Measurements from ENCODE around the gene KRT14. TPM values are rescaled to one million over a fixed set of nuclear protein-coding genes. Genes with fewer than 3 reads are reported as not detected.

Gene KRT14
- total RNA-seq, 3 donors from 2014 or later, result 0.80 to 692 (median 388) TPM

GRCh38 chr17:41547921-41548843 is 38.5 kb downstream of the KRT14 start:
- DNase-seq (ENCODE audit: low spot score in 2 of 2), result peak; percentile 84 to 96
- H3K4me3 ChIP-seq, result peak overlapping the region; percentile 10 to 60 (median 40)
- H3K4me1 ChIP-seq, result peaks cover 12% of the 10 kb centered on the region in 2 donors
- no peaks in the 10 kb centered on the region for H3K27me3 ChIP-seq
- H3K36me3 ChIP-seq, result no peaks in the 10 kb centered on the region
- intact Hi-C loops (cut with DNase I; ENCODE audit: low total_unique reads), result loop anchor here (10.0 kb wide), 1 partner anchor 107 kb away; no protein-coding TSS in a partner anchor
- peak overlapping the region; percentile 78 to 94 for H3K27ac ChIP-seq
- TF ChIP-seq CTCF (IDR thresholded peaks at IDR 0.05) (no peak), POLR2AphosphoS5 (IDR thresholded peaks at IDR 0.05) (peak in 2 of 3 donors; percentile 10 to 66)
- no peaks in the 10 kb centered on the region for H3K9me3 ChIP-seq

GRCh38 chr17:41547378-41547841 is 39.3 kb downstream of the KRT14 start:
- H3K4me1 ChIP-seq, result peaks cover 12% of the 10 kb centered on the region in 2 donors
- no peaks in the 10 kb centered on the region for H3K36me3 ChIP-seq
- TF ChIP-seq POLR2AphosphoS5 (IDR thresholded peaks at IDR 0.05), result no peak
- TF ChIP-seq CTCF (IDR thresholded peaks at IDR 0.05), result no peak
- TF ChIP-seq POLR2A (IDR thresholded peaks at IDR 0.05), result no peak
- intact Hi-C loops (cut with DNase I; ENCODE audit: low total_unique reads), result loop anchor here (10.0 kb wide), 1 partner anchor 107 kb away; no protein-coding TSS in a partner anchor
- H3K9me3 ChIP-seq, result no peaks in the 10 kb centered on the region
- peak overlapping the region in 2 of 3 donors; percentile 40 to 60 for H3K4me3 ChIP-seq
- H3K27me3 ChIP-seq, result no peaks in the 10 kb centered on the region
- peak in 1 of 2 donors; percentile 55 for DNase-seq (ENCODE audit: low spot score in 2 of 2)
- H3K27ac ChIP-seq, result peak overlapping the region; percentile 78 to 94

GRCh38 chr17:41546819-41547218 is 39.9 kb downstream of the KRT14 start:
- peak overlapping the region; percentile 78 to 94 for H3K27ac ChIP-seq
- H3K27me3 ChIP-seq, result no peaks in the 10 kb centered on the region
- intact Hi-C loops (cut with DNase I; ENCODE audit: low total_unique reads), result loop anchor here (10.0 kb wide), 1 partner anchor 108 kb away; no protein-coding TSS in a partner anchor
- no peaks in the 10 kb centered on the region for H3K9me3 ChIP-seq
- TF ChIP-seq POLR2AphosphoS5 (IDR thresholded peaks at IDR 0.05), result no peak
- no peak for TF ChIP-seq POLR2A (IDR thresholded peaks at IDR 0.05)
- no peak for TF ChIP-seq CTCF (IDR thresholded peaks at IDR 0.05)
- H3K36me3 ChIP-seq, result no peaks in the 10 kb centered on the region
- peaks cover 12% of the 10 kb centered on the region in 2 donors for H3K4me1 ChIP-seq
- no peak overlapping the region for H3K4me3 ChIP-seq
- no peak for DNase-seq (ENCODE audit: low spot score in 2 of 2)

- peaks cover 12% of the 10 kb centered on the region in 2 donors for H3K4me1 ChIP-seq
- intact Hi-C loops (cut with DNase I; ENCODE audit: low total_unique reads), result loop anchor here (10.0 kb wide), 1 partner anchor 109 kb away; no protein-coding TSS in a partner anchor
- no peaks in the 10 kb centered on the region for H3K27me3 ChIP-seq
Observed at GRCh38 chr17:41545829-41546410, 40.8 kb downstream of the KRT14 start.

GRCh38 chr17:41544935-41545334 is 41.8 kb downstream of the KRT14 start:
- Histone ChIP-seq H3K4me1 (peaks cover 12% of the 10 kb centered on the region in 2 donors), H3K36me3 (no peaks in the 10 kb centered on the region), H3K9me3 (no peaks in the 10 kb centered on the region), H3K27me3 (no peaks in the 10 kb centered on the region), H3K4me3 (no peak overlapping the region), H3K27ac (no peak overlapping the region)
- TF ChIP-seq POLR2AphosphoS5 (IDR thresholded peaks at IDR 0.05), result no peak
- no peak for TF ChIP-seq POLR2A (IDR thresholded peaks at IDR 0.05)
- no peak for TF ChIP-seq CTCF (IDR thresholded peaks at IDR 0.05)
- no peak for DNase-seq (ENCODE audit: low spot score in 2 of 2)
- intact Hi-C loops (cut with DNase I; ENCODE audit: low total_unique reads), result loop anchor here (10.0 kb wide), 1 partner anchor 110 kb away; no protein-coding TSS in a partner anchor

More at GRCh38 chr17:41545829-41546410, 40.8 kb downstream of the KRT14 start:
- no peak overlapping the region for H3K4me3 ChIP-seq
- no peaks in the 10 kb centered on the region for H3K36me3 ChIP-seq
- DNase-seq (ENCODE audit: low spot score in 2 of 2), result no peak
- peak overlapping the region; percentile 27 to 94 for H3K27ac ChIP-seq
- TF ChIP-seq POLR2AphosphoS5 (IDR thresholded peaks at IDR 0.05), result no peak
- H3K9me3 ChIP-seq, result no peaks in the 10 kb centered on the region
